ENCODE measurements around the gene PRDM2.
A peak's percentile ranks its signal among the peaks of the same experiment; 100 is the strongest.

GRCh38 chr1:13802782-13803545, 103.0 kb downstream of the PRDM2 start:
- no peak for TF ChIP-seq CTCF (IDR thresholded peaks at IDR 0.05 in 8 of 11, conservative IDR thresholded peaks at IDR 0.05 in 3 of 11)
- TF ChIP-seq POLR2A (IDR thresholded peaks at IDR 0.05): no peak
- TF ChIP-seq POLR2AphosphoS5 (IDR thresholded peaks at IDR 0.05): peak in 1 of 3 donors; percentile 37

All from spleen (tissue), 7 donors.